Gastrocnemius medialis (tissue), 4 donors: ENCODE data around the gene AMFR.

ENCODE experiments used
- POLR2A ChIP-seq, 2 donors: fragments of 450-650 bp; IDR thresholded peaks; one replicate each; pipeline ENCODE4 v1.6.1; 2017; ENCODE audit warnings: antibody characterized with exemption in 2 of 2, mild to moderate bottlenecking in 2 of 2, moderate library complexity in 2 of 2
- TF ChIP-seq, protein P1 (sequence below), 5 experiments: fragments of 450-650 bp in 3 of 5; fragments of 200-600 bp in 2 of 5; sonication (generic) in 2 of 5; IDR thresholded peaks in 4 of 5; conservative IDR thresholded peaks in 1 of 5; 1 replicate in 4 of 5; 2 replicates in 1 of 5; pipeline ENCODE4 v1.5.1; 2016 to 2019; ENCODE audit warnings: antibody characterized with exemption in 5 of 5, mild to moderate bottlenecking in 3 of 5, moderate library complexity in 3 of 5

DNA sequence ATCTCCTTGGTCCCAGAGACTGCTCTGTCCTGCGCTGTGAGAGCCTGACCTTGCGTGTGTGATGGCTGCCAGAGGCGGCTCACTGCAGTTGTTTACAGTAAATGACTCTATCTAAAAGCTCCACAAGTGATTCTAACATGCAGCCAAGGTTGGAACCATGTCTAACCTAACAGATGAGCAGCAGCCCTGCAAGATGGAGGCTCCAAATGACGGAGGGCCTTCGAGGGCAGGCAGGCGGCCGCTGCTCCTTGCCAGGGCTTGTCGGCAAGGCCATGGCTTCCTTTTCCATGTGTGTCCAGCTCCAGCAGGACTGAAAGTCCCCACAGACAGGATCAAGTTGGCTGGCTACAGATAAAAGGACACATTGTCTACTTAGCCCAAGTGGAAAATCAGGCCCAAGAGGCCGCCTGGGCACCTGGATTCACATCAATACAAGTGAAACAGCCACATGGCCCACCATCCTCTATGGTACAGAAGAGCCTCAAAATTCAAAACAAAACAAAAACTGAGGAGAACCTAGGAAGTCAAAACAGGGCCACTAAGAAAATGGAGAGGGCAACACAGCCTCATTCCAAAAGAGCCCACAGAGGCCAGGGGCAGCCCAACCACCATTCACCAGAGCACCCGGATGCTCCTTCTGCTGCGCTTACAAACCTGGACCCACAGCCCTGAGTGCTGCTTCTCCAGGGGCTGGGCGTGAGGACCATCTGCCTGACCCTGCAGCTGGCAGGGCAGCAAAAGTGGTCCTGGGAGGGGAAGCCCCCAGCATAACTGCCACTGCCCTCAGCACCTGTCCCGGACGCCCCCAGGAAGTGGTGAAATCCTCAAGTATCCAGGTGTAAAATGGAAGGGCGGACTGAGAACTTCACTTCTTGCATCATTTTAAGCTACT lies 65.0 kb downstream of the AMFR start:
- TF ChIP-seq, protein P1, sequence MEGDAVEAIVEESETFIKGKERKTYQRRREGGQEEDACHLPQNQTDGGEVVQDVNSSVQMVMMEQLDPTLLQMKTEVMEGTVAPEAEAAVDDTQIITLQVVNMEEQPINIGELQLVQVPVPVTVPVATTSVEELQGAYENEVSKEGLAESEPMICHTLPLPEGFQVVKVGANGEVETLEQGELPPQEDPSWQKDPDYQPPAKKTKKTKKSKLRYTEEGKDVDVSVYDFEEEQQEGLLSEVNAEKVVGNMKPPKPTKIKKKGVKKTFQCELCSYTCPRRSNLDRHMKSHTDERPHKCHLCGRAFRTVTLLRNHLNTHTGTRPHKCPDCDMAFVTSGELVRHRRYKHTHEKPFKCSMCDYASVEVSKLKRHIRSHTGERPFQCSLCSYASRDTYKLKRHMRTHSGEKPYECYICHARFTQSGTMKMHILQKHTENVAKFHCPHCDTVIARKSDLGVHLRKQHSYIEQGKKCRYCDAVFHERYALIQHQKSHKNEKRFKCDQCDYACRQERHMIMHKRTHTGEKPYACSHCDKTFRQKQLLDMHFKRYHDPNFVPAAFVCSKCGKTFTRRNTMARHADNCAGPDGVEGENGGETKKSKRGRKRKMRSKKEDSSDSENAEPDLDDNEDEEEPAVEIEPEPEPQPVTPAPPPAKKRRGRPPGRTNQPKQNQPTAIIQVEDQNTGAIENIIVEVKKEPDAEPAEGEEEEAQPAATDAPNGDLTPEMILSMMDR (IDR thresholded peaks at IDR 0.05 in 4 of 5, conservative IDR thresholded peaks at IDR 0.05 in 1 of 5) = no peak
- TF ChIP-seq POLR2A (IDR thresholded peaks at IDR 0.05) = no peak
